Subcutaneous abdominal adipose tissue (tissue), 5 donors: ENCODE data around the gene LRRTM4.

Source experiments
- H3K27ac ChIP-seq: one replicate; pipeline ENCODE4 v1.7.0; 2013; ENCODE audit warnings: low read depth, mild to moderate bottlenecking, inconsistent platforms, low read length, moderate library complexity
- H3K27me3 ChIP-seq, 5 donors: one replicate each; pipeline ENCODE4 v1.7.0; 2013; ENCODE audit warnings: low read length in 5 of 5, inconsistent platforms in 1 of 5; ENCODE audit not compliant: control insufficient read depth in 5 of 5, insufficient read depth in 4 of 5
- H3K36me3 ChIP-seq, 5 donors: one replicate each; pipeline ENCODE4 v1.7.0; 2013; ENCODE audit warnings: low read length in 5 of 5; ENCODE audit not compliant: control insufficient read depth in 5 of 5, insufficient read depth in 5 of 5
- H3K4me1 ChIP-seq, 5 donors: one replicate each; pipeline ENCODE4 v1.7.0; 2013; ENCODE audit warnings: low read length in 5 of 5, mild to moderate bottlenecking in 3 of 5, moderate library complexity in 1 of 5; ENCODE audit not compliant: control insufficient read depth in 5 of 5, insufficient read depth in 5 of 5
- H3K4me3 ChIP-seq, 5 donors: one replicate each; pipeline ENCODE4 v1.7.0; 2013; ENCODE audit warnings: low read length in 5 of 5, low read depth in 1 of 5
- H3K9ac ChIP-seq, 5 donors: one replicate each; pipeline ENCODE4 v1.7.0; 2013; ENCODE audit warnings: low read length in 5 of 5, mild to moderate bottlenecking in 4 of 5, moderate library complexity in 3 of 5
- H3K9me3 ChIP-seq, 5 donors: one replicate each; pipeline ENCODE4 v1.7.0; 2013; ENCODE audit warnings: low read length in 5 of 5; ENCODE audit not compliant: control insufficient read depth in 5 of 5
- donor health status: healthy.
- donor health status: healthy.
- donor health status: healthy.
- donor health status: healthy.
- donor health status: healthy.

Gene LRRTM4

DNA sequence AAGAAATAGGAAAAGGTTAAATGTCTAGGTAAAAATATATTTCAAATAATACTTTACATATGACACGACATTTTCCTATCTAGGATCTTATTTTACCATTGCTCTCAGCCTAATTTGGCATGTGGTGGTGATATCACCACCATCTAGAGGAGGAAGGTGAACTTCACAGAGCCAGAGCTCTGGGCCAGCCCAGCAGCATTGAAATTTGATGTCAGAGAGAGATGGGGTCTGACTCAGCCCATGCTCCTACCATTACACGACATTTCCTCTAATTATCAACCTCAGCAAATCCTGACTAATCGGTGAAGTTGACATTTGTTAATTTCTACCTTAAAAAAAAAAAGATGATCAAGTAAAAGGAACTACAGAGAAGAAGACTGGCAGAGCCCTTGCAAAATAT, 42.3 kb downstream of the LRRTM4 start:
- Histone ChIP-seq H3K36me3 (no peaks in the 10 kb centered on the region), H3K27me3 (no peaks in the 10 kb centered on the region), H3K4me1 (no peaks in the 10 kb centered on the region), H3K4me3 (no peak overlapping the region), H3K27ac (no peak overlapping the region), H3K9me3 (no peaks in the 10 kb centered on the region), H3K9ac (no peak overlapping the region)

DNA sequence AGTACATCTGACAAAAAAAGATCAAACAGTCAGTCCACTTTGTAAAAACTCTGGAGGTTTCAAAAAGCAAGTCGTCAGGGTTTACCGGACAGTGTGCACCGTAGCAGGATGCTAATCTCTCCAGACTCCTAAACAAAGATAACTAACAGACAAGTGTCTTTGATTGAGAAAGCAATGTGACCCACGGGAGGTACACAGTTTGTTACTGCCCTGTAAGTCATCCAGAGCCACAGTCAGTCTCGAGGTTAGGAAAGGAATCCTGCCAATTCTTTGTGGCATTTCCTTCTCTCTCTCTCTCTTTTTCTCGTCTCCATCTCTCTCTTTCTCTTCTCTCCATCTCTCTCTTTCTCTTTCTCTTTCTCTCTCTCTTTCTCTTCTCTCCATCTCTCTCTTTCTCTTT, 42.8 kb downstream of the LRRTM4 start:
- H3K9me3 ChIP-seq = no peaks in the 10 kb centered on the region
- no peak overlapping the region for H3K9ac ChIP-seq
- no peak overlapping the region for H3K4me3 ChIP-seq
- H3K4me1 ChIP-seq = no peaks in the 10 kb centered on the region
- H3K27ac ChIP-seq = no peak overlapping the region
- H3K27me3 ChIP-seq = no peaks in the 10 kb centered on the region
- no peaks in the 10 kb centered on the region for H3K36me3 ChIP-seq

DNA sequence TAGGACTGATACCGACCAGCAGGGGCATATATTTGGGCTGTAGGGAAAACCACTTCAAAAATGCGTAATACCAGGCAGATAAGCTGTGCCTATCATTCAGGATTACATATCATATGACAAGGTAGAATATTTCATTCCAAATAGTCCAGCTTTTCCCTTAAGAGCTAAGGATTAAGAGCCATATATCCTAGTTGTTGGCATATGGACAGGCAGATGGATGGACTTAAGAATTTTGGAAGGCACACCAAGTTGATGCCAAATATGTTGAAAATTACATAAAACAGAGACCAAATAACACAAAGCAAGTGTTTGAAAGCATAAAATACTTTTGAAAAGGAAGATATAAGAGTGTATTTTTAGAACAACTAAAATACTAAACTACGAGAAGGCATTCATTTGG, 52.1 kb downstream of the LRRTM4 start:
- H3K4me3 ChIP-seq = no peak overlapping the region
- no peak overlapping the region for H3K9ac ChIP-seq
- no peaks in the 10 kb centered on the region for H3K36me3 ChIP-seq
- H3K4me1 ChIP-seq = no peaks in the 10 kb centered on the region
- no peaks in the 10 kb centered on the region for H3K27me3 ChIP-seq
- H3K27ac ChIP-seq = no peak overlapping the region
- H3K9me3 ChIP-seq = no peaks in the 10 kb centered on the region

DNA sequence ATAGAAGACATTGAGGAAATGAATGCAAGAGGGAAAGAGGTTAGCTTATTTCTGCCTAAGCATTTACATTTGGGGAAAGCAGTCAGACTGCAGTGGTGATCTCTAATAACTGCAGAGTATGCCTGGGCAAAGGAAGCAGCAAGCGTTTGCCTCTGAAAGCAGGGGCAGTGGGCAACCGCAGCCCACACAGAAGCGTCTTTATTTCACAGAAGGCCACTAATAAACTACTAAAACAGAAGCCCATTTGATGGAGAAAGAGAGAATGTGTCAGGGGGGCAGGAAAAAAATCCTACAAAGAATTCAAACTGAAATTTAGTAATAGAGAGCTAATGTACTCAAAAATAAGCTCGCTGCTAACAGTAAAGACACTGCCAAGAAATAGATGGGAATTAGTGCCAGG, 53.1 kb downstream of the LRRTM4 start:
- no peaks in the 10 kb centered on the region for H3K9me3 ChIP-seq
- H3K4me1 ChIP-seq = no peaks in the 10 kb centered on the region
- no peak overlapping the region for H3K9ac ChIP-seq
- no peak overlapping the region for H3K27ac ChIP-seq
- H3K4me3 ChIP-seq = no peak overlapping the region
- H3K36me3 ChIP-seq = no peaks in the 10 kb centered on the region
- no peaks in the 10 kb centered on the region for H3K27me3 ChIP-seq

GRCh38 chr2:77459840-77460239, 62.3 kb downstream of the LRRTM4 start:
- no peaks in the 10 kb centered on the region for H3K27me3 ChIP-seq
- H3K36me3 ChIP-seq = no peaks in the 10 kb centered on the region
- peaks cover 0 to 2% (median 0%) of the 10 kb centered on the region in 5 donors for H3K4me1 ChIP-seq
- no peak overlapping the region for H3K4me3 ChIP-seq
- no peaks in the 10 kb centered on the region for H3K9me3 ChIP-seq
- H3K9ac ChIP-seq = no peak overlapping the region
- no peak overlapping the region for H3K27ac ChIP-seq

DNA sequence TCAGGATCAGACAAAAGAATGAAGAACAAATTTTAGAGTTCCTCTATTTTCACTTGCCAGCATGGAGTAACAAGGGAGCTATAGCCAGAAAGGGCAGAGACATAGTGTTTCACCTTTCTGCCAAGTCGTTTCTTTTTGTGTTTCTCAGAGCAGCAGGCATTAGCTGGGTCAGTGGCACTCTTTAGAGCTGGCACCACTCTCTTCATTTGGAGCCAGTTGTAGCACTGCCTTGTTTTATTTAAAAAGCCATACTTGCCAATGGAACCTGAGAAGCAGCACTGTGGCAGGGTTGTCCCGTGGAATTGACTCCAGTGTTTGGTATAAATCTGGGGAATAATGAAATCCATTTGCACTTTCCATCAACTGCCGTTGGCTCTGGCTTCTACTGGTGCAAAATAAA, 64.0 kb downstream of the LRRTM4 start:
- Histone ChIP-seq H3K9me3 (no peaks in the 10 kb centered on the region), H3K27ac (no peak overlapping the region), H3K27me3 (no peaks in the 10 kb centered on the region), H3K9ac (no peak overlapping the region), H3K36me3 (no peaks in the 10 kb centered on the region), H3K4me1 (peaks cover 0 to 2% (median 0%) of the 10 kb centered on the region in 5 donors), H3K4me3 (no peak overlapping the region)

GRCh38 chr2:77457665-77458064, 64.5 kb downstream of the LRRTM4 start:
- H3K27ac ChIP-seq = no peak overlapping the region
- H3K4me1 ChIP-seq = peaks cover 0 to 2% (median 0%) of the 10 kb centered on the region in 5 donors
- no peaks in the 10 kb centered on the region for H3K36me3 ChIP-seq
- no peak overlapping the region for H3K9ac ChIP-seq
- no peaks in the 10 kb centered on the region for H3K27me3 ChIP-seq
- H3K4me3 ChIP-seq = no peak overlapping the region
- H3K9me3 ChIP-seq = no peaks in the 10 kb centered on the region

DNA sequence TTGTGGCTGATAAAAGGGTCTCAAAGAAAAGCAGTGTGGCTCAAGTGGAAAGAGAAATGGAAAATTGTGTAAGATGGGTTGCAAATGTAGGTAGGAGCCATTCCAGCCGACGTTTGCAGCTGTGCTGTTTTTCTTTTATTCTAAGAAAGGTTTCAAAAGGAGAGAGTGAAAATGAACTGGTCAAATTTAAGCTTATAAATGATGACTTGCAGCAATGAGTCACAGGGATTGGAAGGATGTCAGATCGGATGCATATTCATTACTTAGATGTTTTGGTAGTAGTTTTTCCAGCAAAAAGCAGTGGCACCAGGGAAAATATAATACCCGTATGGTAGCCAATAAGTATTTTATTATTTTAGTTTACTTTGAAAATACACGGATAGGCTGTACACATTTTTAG, 79.1 kb downstream of the LRRTM4 start:
- no peak overlapping the region for H3K9ac ChIP-seq
- no peaks in the 10 kb centered on the region for H3K9me3 ChIP-seq
- no peak overlapping the region for H3K27ac ChIP-seq
- H3K36me3 ChIP-seq = no peaks in the 10 kb centered on the region
- no peaks in the 10 kb centered on the region for H3K4me1 ChIP-seq
- H3K27me3 ChIP-seq = no peaks in the 10 kb centered on the region
- no peak overlapping the region for H3K4me3 ChIP-seq

DNA sequence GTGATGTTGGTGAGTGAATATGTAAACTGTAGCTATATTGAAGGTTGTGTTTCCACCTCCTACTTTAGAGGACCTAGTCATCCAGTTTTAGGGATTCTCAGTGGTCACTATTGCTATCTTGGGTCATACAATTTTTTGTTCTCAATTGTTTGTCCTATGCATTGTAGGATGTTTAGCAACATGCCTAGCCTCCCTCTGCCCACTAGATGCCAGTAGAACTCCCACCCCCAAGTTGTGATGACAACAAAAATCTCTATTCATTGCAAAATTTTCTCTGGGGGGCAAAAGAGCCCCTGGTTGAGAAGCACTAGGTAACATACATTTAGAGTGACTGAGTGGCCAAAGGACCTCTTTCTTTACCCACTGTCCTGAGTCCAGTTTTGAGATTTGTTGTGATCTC, 87.3 kb downstream of the LRRTM4 start:
- H3K9me3 ChIP-seq = no peaks in the 10 kb centered on the region
- H3K9ac ChIP-seq = no peak overlapping the region

GRCh38 chr2:77428946-77429345, 93.2 kb downstream of the LRRTM4 start:
- Histone ChIP-seq H3K27ac (no peak overlapping the region), H3K4me3 (no peak overlapping the region), H3K4me1 (no peaks in the 10 kb centered on the region), H3K27me3 (no peaks in the 10 kb centered on the region), H3K36me3 (no peaks in the 10 kb centered on the region), H3K9me3 (no peaks in the 10 kb centered on the region), H3K9ac (no peak overlapping the region)

More for the DNA sequence above, 87.3 kb downstream of the LRRTM4 start:
- no peaks in the 10 kb centered on the region for H3K4me1 ChIP-seq
- no peaks in the 10 kb centered on the region for H3K36me3 ChIP-seq
- H3K27me3 ChIP-seq = no peaks in the 10 kb centered on the region
- no peak overlapping the region for H3K27ac ChIP-seq
- no peak overlapping the region for H3K4me3 ChIP-seq

GRCh38 chr2:77421971-77422370, 100.2 kb downstream of the LRRTM4 start:
- Histone ChIP-seq H3K36me3 (no peaks in the 10 kb centered on the region), H3K27ac (no peak overlapping the region), H3K4me1 (no peaks in the 10 kb centered on the region), H3K9me3 (no peaks in the 10 kb centered on the region), H3K27me3 (no peaks in the 10 kb centered on the region), H3K4me3 (no peak overlapping the region), H3K9ac (no peak overlapping the region)
